Putamen (tissue), 1 donor: ENCODE data around the gene TAAR8.
"Not testable (repeated sequence)": the region's sequence is repeated elsewhere in the genome, so short reads cannot be mapped to it uniquely, and the experiment has no call there.

Experiments
- DNase-seq: peaks from one replicate; pipeline ENCODE4 v3.0.0-alpha.2; 2016; ENCODE audit warnings: low spot score

Gene TAAR8

GRCh38 chr6:132552372-132552771 is at the start of gene TAAR8:
Gene TAAR8 (plus strand): TSS chr6:132552672. CDS start chr6:132552693, 21 bp downstream.
- DNase-seq, result no peak

- no peak for DNase-seq
Measured at GRCh38 chr6:132504757-132505156, 47.7 kb upstream of the TAAR8 start.

- no peak for DNase-seq
Measured at GRCh38 chr6:132505158-132505557, 47.3 kb upstream of the TAAR8 start.

GRCh38 chr6:132506461-132506860 is 46.0 kb upstream of the TAAR8 start:
- DNase-seq, result no peak

GRCh38 chr6:132506869-132507808 is 45.3 kb upstream of the TAAR8 start:
- DNase-seq, result no peak

GRCh38 chr6:132511210-132511830 is 41.2 kb upstream of the TAAR8 start:
- no peak for DNase-seq

- no peak for DNase-seq
Measured at GRCh38 chr6:132511831-132512220, 40.6 kb upstream of the TAAR8 start.

GRCh38 chr6:132512342-132512637 is 40.2 kb upstream of the TAAR8 start:
- no peak for DNase-seq

GRCh38 chr6:132512638-132513632 is 39.5 kb upstream of the TAAR8 start, which contains the start of gene STX7:
Gene STX7 (minus strand): TSS chr6:132513116. CDS start chr6:132503530, 9,586 bp downstream.
- DNase-seq, result peak; percentile 96

- DNase-seq, result no peak
Measured at GRCh38 chr6:132513831-132514545, 38.5 kb upstream of the TAAR8 start.

- no peak for DNase-seq
Measured at GRCh38 chr6:132515386-132515785, 37.1 kb upstream of the TAAR8 start.

GRCh38 chr6:132520953-132521352 is 31.5 kb upstream of the TAAR8 start:
- DNase-seq, result no peak

- no peak for DNase-seq
Measured at GRCh38 chr6:132524646-132525045, 27.8 kb upstream of the TAAR8 start.

GRCh38 chr6:132525866-132526265 is 26.6 kb upstream of the TAAR8 start:
- DNase-seq, result no peak

GRCh38 chr6:132526461-132526860 is 26.0 kb upstream of the TAAR8 start:
- DNase-seq, result no peak

- no peak for DNase-seq
Measured at GRCh38 chr6:132527791-132528190, 24.7 kb upstream of the TAAR8 start.

GRCh38 chr6:132530293-132530974 is 22.0 kb upstream of the TAAR8 start:
- DNase-seq, result peak; percentile 64

GRCh38 chr6:132534546-132534945 is 17.9 kb upstream of the TAAR8 start:
- not testable (repeated sequence) for DNase-seq

- no peak for DNase-seq
Measured at GRCh38 chr6:132537145-132537544, 15.3 kb upstream of the TAAR8 start.

- no peak for DNase-seq
Measured at GRCh38 chr6:132537977-132538376, 14.5 kb upstream of the TAAR8 start, which contains the start of gene TAAR9. Gene TAAR9 (plus strand): TSS chr6:132538277. CDS start chr6:132538290, 13 bp downstream.

GRCh38 chr6:132544826-132545225 is 7.6 kb upstream of the TAAR8 start:
- DNase-seq, result no peak
